Measurements from ENCODE around the gene PEMT. TPM values are rescaled to one million over a fixed set of nuclear protein-coding genes. Genes with fewer than 3 reads are reported as not detected.
A peak's percentile ranks its signal among the peaks of the same experiment; 100 is the strongest.

Gene PEMT
- total RNA-seq, 4 donors from 2014 or later, result 52.5 to 76.1 (median 62.6) TPM

- H3K36me3 ChIP-seq, result no peaks in the 10 kb centered on the region
- DNase-seq, result peak in 1 of 2 donors; percentile 23
- no peak overlapping the region for H3K4me3 ChIP-seq (replicated peaks in 1 of 3)
- WGBS, 2 donors, result 65 to 69% methylated on average over 6 of the region's 6 CpGs
- TF ChIP-seq, protein P1, sequence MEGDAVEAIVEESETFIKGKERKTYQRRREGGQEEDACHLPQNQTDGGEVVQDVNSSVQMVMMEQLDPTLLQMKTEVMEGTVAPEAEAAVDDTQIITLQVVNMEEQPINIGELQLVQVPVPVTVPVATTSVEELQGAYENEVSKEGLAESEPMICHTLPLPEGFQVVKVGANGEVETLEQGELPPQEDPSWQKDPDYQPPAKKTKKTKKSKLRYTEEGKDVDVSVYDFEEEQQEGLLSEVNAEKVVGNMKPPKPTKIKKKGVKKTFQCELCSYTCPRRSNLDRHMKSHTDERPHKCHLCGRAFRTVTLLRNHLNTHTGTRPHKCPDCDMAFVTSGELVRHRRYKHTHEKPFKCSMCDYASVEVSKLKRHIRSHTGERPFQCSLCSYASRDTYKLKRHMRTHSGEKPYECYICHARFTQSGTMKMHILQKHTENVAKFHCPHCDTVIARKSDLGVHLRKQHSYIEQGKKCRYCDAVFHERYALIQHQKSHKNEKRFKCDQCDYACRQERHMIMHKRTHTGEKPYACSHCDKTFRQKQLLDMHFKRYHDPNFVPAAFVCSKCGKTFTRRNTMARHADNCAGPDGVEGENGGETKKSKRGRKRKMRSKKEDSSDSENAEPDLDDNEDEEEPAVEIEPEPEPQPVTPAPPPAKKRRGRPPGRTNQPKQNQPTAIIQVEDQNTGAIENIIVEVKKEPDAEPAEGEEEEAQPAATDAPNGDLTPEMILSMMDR (IDR thresholded peaks at IDR 0.05), result no peak
- no peak for TF ChIP-seq POLR2A (IDR thresholded peaks at IDR 0.05)
- intact Hi-C loops (cut with DNase I), result no loop called here
- peak overlapping the region; percentile 9 to 58 (median 55) for H3K27ac ChIP-seq
- H3K9me3 ChIP-seq, result no peaks in the 10 kb centered on the region
- H3K4me1 ChIP-seq, result peaks cover 10 to 33% of the 10 kb centered on the region in 2 donors
- H3K27me3 ChIP-seq, result no peaks in the 10 kb centered on the region
Measured at GRCh38 chr17:17525956-17526355, 65.6 kb downstream of the PEMT start.

- Histone ChIP-seq H3K36me3 (no peaks in the 10 kb centered on the region), H3K27ac (no peak overlapping the region), H3K9me3 (no peaks in the 10 kb centered on the region), H3K4me3 (replicated peaks in 1 of 3) (no peak overlapping the region), H3K4me1 (peaks cover 10 to 33% of the 10 kb centered on the region in 2 donors), H3K27me3 (no peaks in the 10 kb centered on the region)
- no peak for DNase-seq
- WGBS, 2 donors, result 93 to 98% methylated on average over 15 of the region's 15 CpGs
- intact Hi-C loops (cut with DNase I), result no loop called here
- TF ChIP-seq, protein P1 (IDR thresholded peaks at IDR 0.05), result no peak
- TF ChIP-seq POLR2A (IDR thresholded peaks at IDR 0.05), result no peak
Measured at GRCh38 chr17:17525311-17525710, 66.2 kb downstream of the PEMT start.

- H3K4me3 ChIP-seq (replicated peaks in 1 of 3), result no peak overlapping the region
- intact Hi-C loops (cut with DNase I), result no loop called here
- 84 to 87% methylated on average over 19 of the region's 19 CpGs for WGBS, 2 donors
- TF ChIP-seq, protein P1 (IDR thresholded peaks at IDR 0.05), result no peak
- TF ChIP-seq POLR2A (IDR thresholded peaks at IDR 0.05), result no peak
- H3K4me1 ChIP-seq, result peaks cover 4 to 25% of the 10 kb centered on the region in 2 donors
- H3K9me3 ChIP-seq, result no peaks in the 10 kb centered on the region
- H3K27me3 ChIP-seq, result no peaks in the 10 kb centered on the region
- DNase-seq, result no peak
- no peaks in the 10 kb centered on the region for H3K36me3 ChIP-seq
- H3K27ac ChIP-seq, result peak overlapping the region in 1 of 3 donors; percentile 30
Measured at GRCh38 chr17:17523731-17524490, 67.6 kb downstream of the PEMT start.

DNA sequence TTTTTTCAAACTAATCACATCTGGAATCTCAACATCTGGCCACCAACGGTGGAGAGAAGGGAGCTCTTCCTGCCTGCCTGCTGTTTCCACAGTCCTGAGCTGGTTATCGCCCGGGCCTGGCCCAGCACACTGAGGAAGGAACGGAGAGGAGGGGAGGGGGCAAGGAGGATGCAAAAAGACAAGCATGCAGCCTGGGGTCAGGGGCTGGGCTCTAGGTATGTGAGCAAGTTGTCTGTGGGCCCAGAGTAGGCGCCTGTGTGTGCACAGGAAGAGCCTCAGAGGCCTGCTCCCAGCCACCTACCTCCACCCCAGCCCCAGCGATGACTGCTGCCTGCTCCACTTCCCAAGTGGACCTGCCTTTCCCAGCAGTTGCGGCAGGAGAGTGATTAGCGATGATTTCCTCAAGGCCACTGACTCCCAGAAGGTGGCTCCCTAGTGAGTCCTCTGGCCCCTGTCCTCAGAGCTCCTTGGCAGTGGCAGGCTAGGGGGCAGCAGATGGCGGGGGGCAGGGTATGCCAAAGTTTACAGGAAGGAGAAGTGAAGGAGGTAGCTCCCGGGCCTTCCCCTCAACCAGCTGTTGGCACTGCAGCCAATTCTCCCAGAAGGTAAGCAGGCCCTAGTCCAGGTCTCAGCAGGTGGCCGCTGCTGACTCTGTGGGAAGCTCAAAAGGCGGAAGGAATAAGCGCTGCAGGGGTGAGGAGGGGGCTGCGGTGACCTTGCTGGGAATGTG lies 68.3 kb downstream of the PEMT start:
- H3K4me1 ChIP-seq, result peaks cover 4 to 25% of the 10 kb centered on the region in 2 donors
- H3K4me3 ChIP-seq (replicated peaks in 1 of 3), result no peak overlapping the region
- WGBS, 2 donors, result 53 to 67% methylated on average over 13 to 14 of the region's 14 CpGs
- TF ChIP-seq, protein P1 (IDR thresholded peaks at IDR 0.05), result peak in 3 of 6 experiments; percentile 4 to 11 (median 8)
- TF ChIP-seq POLR2A (IDR thresholded peaks at IDR 0.05), result no peak
- H3K36me3 ChIP-seq, result no peaks in the 10 kb centered on the region
- no peaks in the 10 kb centered on the region for H3K9me3 ChIP-seq
- intact Hi-C loops (cut with DNase I), result no loop called here
- H3K27ac ChIP-seq, result peak overlapping the region in 1 of 3 donors; percentile 30
- no peaks in the 10 kb centered on the region for H3K27me3 ChIP-seq
- peak; percentile 79 to 80 for DNase-seq
